ENCODE measurements around the gene MRPL32. TPM values are rescaled to one million over a fixed set of nuclear protein-coding genes. Genes with fewer than 3 reads are reported as not detected.

The MRPL32 gene
- total RNA-seq, 1 experiment from 2014 or later = 101 TPM

GRCh38 chr7:42972699-42973500 is 40.7 kb downstream of the MRPL32 start:
- H2BK5ac ChIP-seq (ENCODE audit: insufficient read length, low read length) = no peak overlapping the region
- DNase-seq = no peak
- H3K14ac ChIP-seq (ENCODE audit: insufficient read depth, low read length) = no peak overlapping the region
- H2BK15ac ChIP-seq (ENCODE audit: low read depth, low read length) = no peak overlapping the region
- no peaks in the 10 kb centered on the region for H3K4me1 ChIP-seq (ENCODE audit: insufficient read depth, low read length)
- H3K27ac Mint-ChIP-seq = no peak overlapping the region
- no peak overlapping the region for H4K91ac ChIP-seq (ENCODE audit: insufficient read length, low read depth, low read length)
- no peaks in the 10 kb centered on the region for H3K79me1 ChIP-seq (ENCODE audit: insufficient read depth, low read depth, low read length, poor library complexity, severe bottlenecking)
- H3K27ac ChIP-seq (ENCODE audit: insufficient read length, low read depth, low read length) = no peak overlapping the region
- no peak overlapping the region for H3K4me2 ChIP-seq (ENCODE audit: insufficient read depth, insufficient read length, low read length)
- no peak overlapping the region for H3T11ph ChIP-seq (ENCODE audit: low read length)
- H3K36me3 Mint-ChIP-seq (ENCODE audit: insufficient read depth in 1 of 3, low read depth in 3 of 3) = no peaks in the 10 kb centered on the region
- no peak overlapping the region for H2AFZ ChIP-seq (ENCODE audit: low read length)
- no peak overlapping the region for H4K8ac ChIP-seq (replicated peaks; ENCODE audit: insufficient read length, low read depth, low read length)
- H3K4me3 Mint-ChIP-seq = no peak overlapping the region
- no peaks in the 10 kb centered on the region; the same call in 1 of the 2 replicates for H3K27me3 Mint-ChIP-seq (ENCODE audit: low read depth)
- H3K18ac ChIP-seq (ENCODE audit: insufficient read length, low read depth, low read length) = no peak overlapping the region
- WGBS (ENCODE audit: extremely low coverage, insufficient read length, low lambda C conversion rate) = no CpG with 5 or more reads among the region's 5 CpGs
- no peak overlapping the region for H2BK12ac ChIP-seq (ENCODE audit: insufficient read length, low read depth, low read length)
- H2BK20ac ChIP-seq (ENCODE audit: low read depth, low read length, poor library complexity, severe bottlenecking) = no peak overlapping the region
- H3K4ac ChIP-seq (ENCODE audit: low read depth, low read length) = no peak overlapping the region
- H3K9me3 ChIP-seq (ENCODE audit: control insufficient read depth, low read depth, low read length) = no peaks in the 10 kb centered on the region
- H3K9me3 Mint-ChIP-seq = no peaks in the 10 kb centered on the region
- no peak overlapping the region for H3K56ac ChIP-seq (ENCODE audit: insufficient read length, low read depth, low read length)
- no peak overlapping the region for H4K5ac ChIP-seq (ENCODE audit: insufficient read length, low read depth, low read length)
- no peak overlapping the region for H3K23ac ChIP-seq (ENCODE audit: insufficient read length, low read depth, low read length)
- no peaks in the 10 kb centered on the region for H3K23me2 ChIP-seq (ENCODE audit: insufficient read length, low read depth, low read length, poor library complexity, severe bottlenecking)
- H3K9ac ChIP-seq (ENCODE audit: extremely low read depth, insufficient read length, low read length) = no peak overlapping the region
- H4K20me1 ChIP-seq (ENCODE audit: control insufficient read depth, insufficient read depth, insufficient read length) = no peaks in the 10 kb centered on the region
- no peak overlapping the region for H2AK5ac ChIP-seq (ENCODE audit: insufficient read length, low read length)
- H2BK120ac ChIP-seq (ENCODE audit: low read depth, low read length, poor library complexity, severe bottlenecking) = no peak overlapping the region
- TF ChIP-seq, protein P1, sequence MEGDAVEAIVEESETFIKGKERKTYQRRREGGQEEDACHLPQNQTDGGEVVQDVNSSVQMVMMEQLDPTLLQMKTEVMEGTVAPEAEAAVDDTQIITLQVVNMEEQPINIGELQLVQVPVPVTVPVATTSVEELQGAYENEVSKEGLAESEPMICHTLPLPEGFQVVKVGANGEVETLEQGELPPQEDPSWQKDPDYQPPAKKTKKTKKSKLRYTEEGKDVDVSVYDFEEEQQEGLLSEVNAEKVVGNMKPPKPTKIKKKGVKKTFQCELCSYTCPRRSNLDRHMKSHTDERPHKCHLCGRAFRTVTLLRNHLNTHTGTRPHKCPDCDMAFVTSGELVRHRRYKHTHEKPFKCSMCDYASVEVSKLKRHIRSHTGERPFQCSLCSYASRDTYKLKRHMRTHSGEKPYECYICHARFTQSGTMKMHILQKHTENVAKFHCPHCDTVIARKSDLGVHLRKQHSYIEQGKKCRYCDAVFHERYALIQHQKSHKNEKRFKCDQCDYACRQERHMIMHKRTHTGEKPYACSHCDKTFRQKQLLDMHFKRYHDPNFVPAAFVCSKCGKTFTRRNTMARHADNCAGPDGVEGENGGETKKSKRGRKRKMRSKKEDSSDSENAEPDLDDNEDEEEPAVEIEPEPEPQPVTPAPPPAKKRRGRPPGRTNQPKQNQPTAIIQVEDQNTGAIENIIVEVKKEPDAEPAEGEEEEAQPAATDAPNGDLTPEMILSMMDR (conservative IDR thresholded peaks at IDR 0.05) = no peak
- no peaks in the 10 kb centered on the region for H3K79me2 ChIP-seq (ENCODE audit: insufficient read depth, low read length)
- H3K27me3 ChIP-seq (ENCODE audit: insufficient read depth, low read length) = no peaks in the 10 kb centered on the region
- no peaks in the 10 kb centered on the region for H3K4me1 Mint-ChIP-seq

Data from H9 (cell line).